Measurements from ENCODE around the gene DNAJB8.

Gene DNAJB8

GRCh38 chr3:128482666-128483656 lies 16.3 kb upstream of the DNAJB8 start:
- no peak for DNase-seq

GRCh38 chr3:128482175-128482574 lies 15.5 kb upstream of the DNAJB8 start:
- no peak for DNase-seq

- no peak for DNase-seq
Measured at GRCh38 chr3:128481438-128481942, 14.8 kb upstream of the DNAJB8 start.

GRCh38 chr3:128480717-128481437 lies 14.2 kb upstream of the DNAJB8 start:
- DNase-seq: no peak

GRCh38 chr3:128480278-128480677 lies 13.6 kb upstream of the DNAJB8 start:
- DNase-seq: no peak

GRCh38 chr3:128479558-128480086 lies 12.9 kb upstream of the DNAJB8 start:
- DNase-seq: no peak

- DNase-seq: no peak
Measured at GRCh38 chr3:128478576-128479506, 12.2 kb upstream of the DNAJB8 start.

GRCh38 chr3:128476659-128477058 lies 10.0 kb upstream of the DNAJB8 start:
- DNase-seq: no peak

- DNase-seq: no peak
Measured at GRCh38 chr3:128475355-128475754, 8.7 kb upstream of the DNAJB8 start.

- no peak for DNase-seq
Measured at GRCh38 chr3:128473737-128474136, 7.0 kb upstream of the DNAJB8 start.

GRCh38 chr3:128473180-128473519 lies 6.5 kb upstream of the DNAJB8 start:
- DNase-seq: no peak

GRCh38 chr3:128472449-128473179 lies 5.9 kb upstream of the DNAJB8 start:
- no peak for DNase-seq

GRCh38 chr3:128471720-128472119 lies 5.0 kb upstream of the DNAJB8 start:
- no peak for DNase-seq

GRCh38 chr3:128471110-128471509 lies 4.4 kb upstream of the DNAJB8 start:
- no peak for DNase-seq

- DNase-seq: no peak
Measured at GRCh38 chr3:128470134-128470899, 3.6 kb upstream of the DNAJB8 start.

- DNase-seq: no peak
Measured at GRCh38 chr3:128469556-128469955, 2.9 kb upstream of the DNAJB8 start.

- DNase-seq: no peak
Measured at GRCh38 chr3:128468791-128469527, 2.3 kb upstream of the DNAJB8 start.

- DNase-seq: no peak
Measured at GRCh38 chr3:128468285-128468790, 1.6 kb upstream of the DNAJB8 start.

- no peak for DNase-seq
Measured at GRCh38 chr3:128464702-128465101, 2.0 kb downstream of the DNAJB8 start.

GRCh38 chr3:128464188-128464587 lies 2.5 kb downstream of the DNAJB8 start:
- DNase-seq: no peak

Data from central memory CD4-positive, alpha-beta T cell (primary cell).